GM18909 (cell line): ENCODE data around the gene MMP24OS.
"Not testable (repeated sequence)": the region's sequence is repeated elsewhere in the genome, so short reads cannot be mapped to it uniquely, and the experiment has no call there.

Experiments used
- ATAC-seq: cut with Tn5 transposase; IDR thresholded peaks from one replicate; pipeline ENCODE4 v1.9.1; 2021; ENCODE audit warnings: mild to moderate bottlenecking; ENCODE audit not compliant: unreplicated experiment, poor library complexity

Gene MMP24OS

GRCh38 chr20:35277531-35278395 is at the start of gene MMP24OS:
Gene MMP24OS, minus strand, starts transcription at chr20:35278122. Its CDS starts 193 bp downstream, at chr20:35277929.
- ATAC-seq: peak; percentile 87

- ATAC-seq: no peak
These were observed 49.4 kb upstream of the MMP24OS start for GRCh38 chr20:35327074-35327976.

- ATAC-seq: no peak
These were observed 48.8 kb upstream of the MMP24OS start for GRCh38 chr20:35326740-35327073.

GRCh38 chr20:35326021-35326739 is 48.3 kb upstream of the MMP24OS start:
- no peak for ATAC-seq

GRCh38 chr20:35325401-35325800 is 47.5 kb upstream of the MMP24OS start:
- no peak for ATAC-seq

GRCh38 chr20:35320396-35321126 is 42.6 kb upstream of the MMP24OS start:
- no peak for ATAC-seq

GRCh38 chr20:35319871-35320197 is 41.9 kb upstream of the MMP24OS start:
- no peak for ATAC-seq

- no peak for ATAC-seq
These were observed 41.4 kb upstream of the MMP24OS start for GRCh38 chr20:35319192-35319870.

- ATAC-seq: no peak
These were observed 40.7 kb upstream of the MMP24OS start for GRCh38 chr20:35318502-35319157.

- ATAC-seq: no peak
These were observed 39.7 kb upstream of the MMP24OS start for GRCh38 chr20:35317416-35318210.

GRCh38 chr20:35316086-35316485 is 38.2 kb upstream of the MMP24OS start:
- ATAC-seq: no peak

GRCh38 chr20:35315632-35316020 is 37.7 kb upstream of the MMP24OS start:
- ATAC-seq: not testable (repeated sequence)

GRCh38 chr20:35314816-35315631 is 37.1 kb upstream of the MMP24OS start:
- no peak for ATAC-seq

GRCh38 chr20:35312318-35312717 is 34.4 kb upstream of the MMP24OS start:
- no peak for ATAC-seq

- ATAC-seq: no peak
These were observed 33.9 kb upstream of the MMP24OS start for GRCh38 chr20:35311822-35312221.

GRCh38 chr20:35311409-35311808 is 33.5 kb upstream of the MMP24OS start:
- no peak for ATAC-seq
